Gastroesophageal sphincter (tissue), 4 donors: ENCODE results near the gene CEP72. TPM values are rescaled to one million over a fixed set of nuclear protein-coding genes. Genes with fewer than 3 reads are reported as not detected.

Experiments
- ATAC-seq: fragments of 150-250 bp; one replicate; pipeline ENCODE4 v1.9.1; 2016; ENCODE audit warnings: mild to moderate bottlenecking, moderate library complexity
- H3K27ac ChIP-seq, 4 donors: fragments of 200-600 bp; sonication (generic) in 3 of 4; 1 replicate in 3 of 4; 2 replicates in 1 of 4; pipeline ENCODE4 v1.5.1; 2016 to 2019
- H3K27me3 ChIP-seq: fragments of 200-600 bp; sonication (generic); one replicate; pipeline ENCODE4 v1.5.1; 2019
- H3K36me3 ChIP-seq, 2 donors: fragments of 200-600 bp; sonication (generic); one replicate each; pipeline ENCODE4 v1.5.1; 2019; ENCODE audit warnings: control low read depth in 1 of 2
- H3K4me1 ChIP-seq, 3 donors: fragments of 200-600 bp; sonication (generic); 1 replicate in 2 of 3; 2 replicates in 1 of 3; pipeline ENCODE4 v1.5.1; 2016 to 2019; ENCODE audit warnings: control low read depth in 2 of 3
- H3K4me3 ChIP-seq, 2 donors: fragments of 200-600 bp; sonication (generic); one replicate each; pipeline ENCODE4 v1.5.1; 2019; ENCODE audit warnings: mild to moderate bottlenecking in 1 of 2, moderate library complexity in 1 of 2
- H3K9me3 ChIP-seq, 3 donors: fragments of 200-600 bp; sonication (generic); one replicate each; pipeline ENCODE4 v1.5.1; 2017 to 2019; ENCODE audit warnings: control low read depth in 2 of 3
- CTCF ChIP-seq, 4 experiments: fragments of 200-600 bp in 2 of 4; fragments of 450-650 bp in 2 of 4; sonication (generic) in 1 of 4; IDR thresholded peaks; one replicate each; pipeline ENCODE4 v1.5.1; 2017 to 2019; ENCODE audit warnings: antibody characterized with exemption in 4 of 4, mild to moderate bottlenecking in 2 of 4, moderate library complexity in 2 of 4
- EP300 ChIP-seq: sonication (generic); formaldehyde crosslinking; IDR thresholded peaks from one replicate; pipeline ENCODE4 v1.6.1; 2017; ENCODE audit warnings: antibody characterized with exemption, mild to moderate bottlenecking
- POLR2A ChIP-seq, 2 donors: fragments of 450-650 bp; IDR thresholded peaks; one replicate each; pipeline ENCODE4 v1.6.1; 2017; ENCODE audit warnings: antibody characterized with exemption in 2 of 2, mild to moderate bottlenecking in 2 of 2, moderate library complexity in 1 of 2
- POLR2AphosphoS5 ChIP-seq: sonication (generic); formaldehyde crosslinking; IDR thresholded peaks from one replicate; pipeline ENCODE4 v1.6.1; 2017; ENCODE audit warnings: antibody characterized with exemption
- WGBS, 2 donors: methylation state at CpG; one replicate each; pipeline ENCODE4 v1.1.5; 2018; ENCODE audit warnings: low coverage in 1 of 2; 5-methylcytosine and 5-hydroxymethylcytosine counted together
- total RNA-seq, 4 donors: library from RNA; depleted of rRNA; stranded (reverse); fragments of >200 nt; gene quantifications; one replicate each; pipeline ENCODE4 v1.1.0, GENCODE V29; 2016

The CEP72 gene
- total RNA-seq, 4 donors from 2014 or later: 2.1 to 8.7 (median 3.8) TPM

GRCh38 chr5:638501-639252 is 26.5 kb downstream of the CEP72 start:
- H3K9me3 ChIP-seq: peaks cover 0 to 5% (median 0%) of the 10 kb centered on the region in 3 donors
- H3K27me3 ChIP-seq: no peaks in the 10 kb centered on the region
- no peak for ATAC-seq
- TF ChIP-seq POLR2AphosphoS5: no peak
- TF ChIP-seq CTCF (IDR thresholded peaks at IDR 0.05): no peak
- no peak overlapping the region for H3K27ac ChIP-seq
- H3K4me1 ChIP-seq: no peaks in the 10 kb centered on the region
- H3K36me3 ChIP-seq: peaks cover 0 to 88% of the 10 kb centered on the region in 2 donors
- H3K4me3 ChIP-seq: no peak overlapping the region
- 86% methylated on average over 2 of the region's 29 CpGs; no CpG with 5 or more reads in 1 of the 2 donors for WGBS, 2 donors

GRCh38 chr5:639253-639530 is 27.1 kb downstream of the CEP72 start:
- H3K27ac ChIP-seq: no peak overlapping the region
- TF ChIP-seq EP300 (no peak), POLR2AphosphoS5 (no peak), POLR2A (IDR thresholded peaks at IDR 0.05) (no peak), CTCF (IDR thresholded peaks at IDR 0.05) (no peak)
- H3K4me1 ChIP-seq: no peaks in the 10 kb centered on the region
- peaks cover 0 to 5% (median 0%) of the 10 kb centered on the region in 3 donors for H3K9me3 ChIP-seq
- no CpG with 5 or more reads among the region's 9 CpGs for WGBS, 2 donors
- H3K4me3 ChIP-seq: no peak overlapping the region
- no peaks in the 10 kb centered on the region for H3K27me3 ChIP-seq
- ATAC-seq: no peak
- peaks cover 0 to 82% of the 10 kb centered on the region in 2 donors for H3K36me3 ChIP-seq

GRCh38 chr5:639584-640213 is 27.6 kb downstream of the CEP72 start:
- no peaks in the 10 kb centered on the region for H3K27me3 ChIP-seq
- H3K4me1 ChIP-seq: no peaks in the 10 kb centered on the region
- no peak for ATAC-seq
- H3K9me3 ChIP-seq: peaks cover 0 to 5% (median 0%) of the 10 kb centered on the region in 3 donors
- no peak overlapping the region for H3K4me3 ChIP-seq
- WGBS, 2 donors: 90% methylated on average over 4 of the region's 20 CpGs; no CpG with 5 or more reads in 1 of the 2 donors
- peaks cover 0 to 77% of the 10 kb centered on the region in 2 donors for H3K36me3 ChIP-seq
- H3K27ac ChIP-seq: no peak overlapping the region
- TF ChIP-seq EP300 (no peak), CTCF (IDR thresholded peaks at IDR 0.05) (no peak), POLR2AphosphoS5 (no peak)

GRCh38 chr5:640461-641330 is 28.6 kb downstream of the CEP72 start:
- H3K27me3 ChIP-seq: no peaks in the 10 kb centered on the region
- H3K9me3 ChIP-seq: peaks cover 0 to 1% (median 0%) of the 10 kb centered on the region in 3 donors
- WGBS, 2 donors: 83% methylated on average over 6 of the region's 35 CpGs; no CpG with 5 or more reads in 1 of the 2 donors
- H3K27ac ChIP-seq: no peak overlapping the region
- ATAC-seq: no peak
- peaks cover 0 to 68% of the 10 kb centered on the region in 2 donors for H3K36me3 ChIP-seq
- H3K4me1 ChIP-seq: no peaks in the 10 kb centered on the region
- no peak for TF ChIP-seq POLR2A (IDR thresholded peaks at IDR 0.05)
- no peak for TF ChIP-seq CTCF (IDR thresholded peaks at IDR 0.05)
- TF ChIP-seq EP300: no peak
- no peak for TF ChIP-seq POLR2AphosphoS5
- H3K4me3 ChIP-seq: no peak overlapping the region
